Measurements from ENCODE around the gene GC.

The GC gene

GRCh38 chr4:71692198-71692597, 91.7 kb downstream of the GC start:
- DNase-seq (ENCODE audit: extremely low spot score) = no peak
- no peak for TF ChIP-seq CTCF (IDR thresholded peaks at IDR 0.05; ENCODE audit: control extremely low read depth, extremely low read depth, low read depth, missing control alignments)
- ChIA-PET POLR2A (no interaction called here), CTCF (interaction anchor here (2.2 kb wide), 1 partner anchor 10 kb away, joined by 6 read pairs; no protein-coding TSS in a partner anchor)

All from GM10248 (cell line).